Thyroid gland (tissue), 4 donors: ENCODE measurements around the gene ZNF423. TPM values are rescaled to one million over a fixed set of nuclear protein-coding genes. Genes with fewer than 3 reads are reported as not detected.

Experiments
- DNase-seq, 2 donors: peaks; one replicate each; pipeline ENCODE4 v3.0.0-alpha.2; 2019
- H3K27ac ChIP-seq, 3 donors: fragments of 200-600 bp; sonication (generic); 1 replicate in 2 of 3; 2 replicates in 1 of 3; pipeline ENCODE4 v1.5.1; 2016 to 2019; ENCODE audit warnings: mild to moderate bottlenecking in 1 of 3, moderate library complexity in 1 of 3
- H3K27me3 ChIP-seq: fragments of 200-600 bp; sonication (generic); one replicate; pipeline ENCODE4 v1.5.1; 2019
- H3K36me3 ChIP-seq, 2 donors: fragments of 200-600 bp; sonication (generic); one replicate each; pipeline ENCODE4 v1.5.1; 2016 to 2019
- H3K4me1 ChIP-seq, 2 donors: fragments of 200-600 bp; sonication (generic); one replicate each; pipeline ENCODE4 v1.5.1; 2017 to 2019
- H3K4me3 ChIP-seq, 3 donors: fragments of 200-600 bp; sonication (generic); replicated peaks in 1 of 3; 1 replicate in 2 of 3; 2 replicates in 1 of 3; pipeline ENCODE4 v1.5.1; 2016; ENCODE audit warnings: mild to moderate bottlenecking in 1 of 3
- H3K9me3 ChIP-seq: fragments of 200-600 bp; sonication (generic); one replicate; pipeline ENCODE4 v1.5.1; 2017
- CTCF ChIP-seq, 6 experiments: fragments of 200-600 bp in 3 of 6; fragments of 450-650 bp in 3 of 6; sonication (generic) in 3 of 6; IDR thresholded peaks; one replicate each; pipeline ENCODE4 v1.5.1; 2016 to 2019; ENCODE audit warnings: antibody characterized with exemption in 6 of 6, mild to moderate bottlenecking in 2 of 6, inconsistent platforms in 1 of 6, moderate library complexity in 1 of 6
- POLR2A ChIP-seq, 2 donors: fragments of 450-650 bp; IDR thresholded peaks; one replicate each; pipeline ENCODE4 v1.6.1; 2017; ENCODE audit warnings: antibody characterized with exemption in 2 of 2, mild to moderate bottlenecking in 2 of 2, moderate library complexity in 1 of 2
- WGBS, 2 donors: methylation state at CpG; one replicate each; pipeline ENCODE4 v1.1.5; 2017; 5-methylcytosine and 5-hydroxymethylcytosine counted together
- intact Hi-C: fragments of 100-400 bp; cut with DNase I; formaldehyde crosslinking; loops from one replicate; pipeline ENCODE4 v1.15.1; 2023
- total RNA-seq, 4 donors: library from RNA; depleted of rRNA; stranded (reverse); fragments of >200 nt; gene quantifications; one replicate each; pipeline ENCODE4 v1.2.3, GENCODE V29; 2016

The ZNF423 gene
- total RNA-seq, 4 donors from 2014 or later, result 7.4 to 10.0 (median 8.5) TPM

GRCh38 chr16:49470513-49470991, 385.4 kb downstream of the ZNF423 start:
- TF ChIP-seq CTCF (IDR thresholded peaks at IDR 0.05) (no peak), POLR2A (IDR thresholded peaks at IDR 0.05) (no peak)
- no peak overlapping the region for H3K4me3 ChIP-seq
- H3K27me3 ChIP-seq, result no peaks in the 10 kb centered on the region
- H3K36me3 ChIP-seq, result no peaks in the 10 kb centered on the region
- H3K9me3 ChIP-seq, result no peaks in the 10 kb centered on the region
- DNase-seq, result no peak
- intact Hi-C loops, result no loop called here
- 91 to 100% methylated on average over 3 of the region's 3 CpGs for WGBS, 2 donors
- H3K27ac ChIP-seq, result no peak overlapping the region
- no peaks in the 10 kb centered on the region for H3K4me1 ChIP-seq

- Histone ChIP-seq H3K4me1 (peaks cover 0 to under 1% of the 10 kb centered on the region in 2 donors), H3K36me3 (no peaks in the 10 kb centered on the region), H3K27me3 (no peaks in the 10 kb centered on the region), H3K9me3 (no peaks in the 10 kb centered on the region), H3K4me3 (no peak overlapping the region), H3K27ac (no peak overlapping the region)
- WGBS, 2 donors, result 87 to 91% methylated on average over 12 to 13 of the region's 13 CpGs
- DNase-seq, result no peak
- intact Hi-C loops, result no loop called here
- TF ChIP-seq CTCF (IDR thresholded peaks at IDR 0.05) (no peak), POLR2A (IDR thresholded peaks at IDR 0.05) (no peak)
These were observed 385.9 kb downstream of the ZNF423 start for GRCh38 chr16:49469930-49470451.

- peaks cover 0 to 5% of the 10 kb centered on the region in 2 donors for H3K4me1 ChIP-seq
- H3K4me3 ChIP-seq, result no peak overlapping the region
- H3K9me3 ChIP-seq, result no peaks in the 10 kb centered on the region
- H3K27ac ChIP-seq, result no peak overlapping the region
- H3K36me3 ChIP-seq, result no peaks in the 10 kb centered on the region
- 94 to 97% methylated on average over 6 of the region's 6 CpGs for WGBS, 2 donors
- intact Hi-C loops, result no loop called here
- TF ChIP-seq POLR2A (IDR thresholded peaks at IDR 0.05) (no peak), CTCF (IDR thresholded peaks at IDR 0.05) (no peak)
- DNase-seq, result no peak
- H3K27me3 ChIP-seq, result no peaks in the 10 kb centered on the region
These were observed 386.6 kb downstream of the ZNF423 start for GRCh38 chr16:49469311-49469670.

GRCh38 chr16:49468611-49469310, 387.2 kb downstream of the ZNF423 start:
- no peak for DNase-seq
- WGBS, 2 donors, result 93 to 95% methylated on average over 3 of the region's 3 CpGs

More at GRCh38 chr16:49468611-49469310, 387.2 kb downstream of the ZNF423 start:
- no peak for TF ChIP-seq POLR2A (IDR thresholded peaks at IDR 0.05)
- TF ChIP-seq CTCF (IDR thresholded peaks at IDR 0.05), result no peak
- no peak overlapping the region for H3K27ac ChIP-seq
- H3K36me3 ChIP-seq, result no peaks in the 10 kb centered on the region
- intact Hi-C loops, result no loop called here
- H3K9me3 ChIP-seq, result no peaks in the 10 kb centered on the region
- peaks cover 0 to 5% of the 10 kb centered on the region in 2 donors for H3K4me1 ChIP-seq
- no peak overlapping the region for H3K4me3 ChIP-seq
- H3K27me3 ChIP-seq, result no peaks in the 10 kb centered on the region
